OCI-LY7 (cell line): Measurements from ENCODE around the gene TRIM26. TPM values are rescaled to one million over a fixed set of nuclear protein-coding genes. Genes with fewer than 3 reads are reported as not detected.
"Not testable (repeated sequence)": the region's sequence is repeated elsewhere in the genome, so short reads cannot be mapped to it uniquely, and the experiment has no call there.

Source experiments
- BruUV-seq: library from RNA; stranded (reverse); fragments of 400-500 nt; replicated peaks from 2 replicates; lab custom pipeline; 2021; lab: Mats Ljungman, UMichigan
- CTCF ChIA-PET: fragments of 300-600 bp; sonication (Branson Sonifier 250); formaldehyde crosslinking; loops from one replicate; lab custom pipeline; 2022; ENCODE audit warnings: antibody characterized with exemption; ENCODE audit not compliant: unreplicated experiment; lab: Charles Lee
- POLR2A ChIA-PET: fragments of 300-600 bp; sonication (Branson Sonifier 250); formaldehyde crosslinking; loops from one replicate; lab custom pipeline; 2022; ENCODE audit warnings: antibody characterized with exemption; lab: Charles Lee
- DNase-seq: peaks from one replicate; pipeline ENCODE4 v3.0.0-alpha.2; 2015; ENCODE audit warnings: low spot score
- H2AFZ ChIP-seq: fragments of 200-600 bp; sonication (generic), shearing (Covaris generic); 2 replicates; pipeline ENCODE4 v1.6.1; 2014; ENCODE audit warnings: mild to moderate bottlenecking, antibody characterized with exemption, low read length, moderate library complexity
- H3K27ac ChIP-seq: fragments of 200-600 bp; sonication (generic); 2 replicates; pipeline ENCODE4 v1.5.1; 2014; ENCODE audit warnings: mixed run types, low read depth, mild to moderate bottlenecking, moderate library complexity, low read length, inconsistent platforms; ENCODE audit not compliant: poor library complexity, severe bottlenecking
- H3K36me3 ChIP-seq: fragments of 200-600 bp; sonication (generic); 2 replicates; pipeline ENCODE4 v1.6.1; 2014; ENCODE audit warnings: mild to moderate bottlenecking, antibody characterized with exemption, low read length, moderate library complexity, mixed read lengths; ENCODE audit not compliant: insufficient read depth
- H3K4me1 ChIP-seq: fragments of 200-600 bp; sonication (generic); 2 replicates; pipeline ENCODE4 v1.5.1; 2014; ENCODE audit warnings: mild to moderate bottlenecking, low read length; ENCODE audit not compliant: insufficient read depth, poor library complexity, severe bottlenecking
- H3K4me2 ChIP-seq: fragments of 200-600 bp; sonication (generic); 2 replicates; pipeline ENCODE4 v1.6.1; 2014; ENCODE audit warnings: mild to moderate bottlenecking, low read length
- H3K4me3 ChIP-seq: fragments of 200-600 bp; sonication (generic); 2 replicates; pipeline ENCODE4 v1.5.1; 2014; ENCODE audit warnings: mild to moderate bottlenecking, low read depth, low read length; ENCODE audit not compliant: poor library complexity, severe bottlenecking
- H3K79me2 ChIP-seq: fragments of 200-600 bp; sonication (generic); 2 replicates; pipeline ENCODE4 v1.6.1; 2016; ENCODE audit warnings: low read depth, mild to moderate bottlenecking, low read length, moderate library complexity, mixed read lengths; ENCODE audit not compliant: insufficient read depth
- H3K9me2 ChIP-seq: fragments of 200-600 bp; sonication (generic); 2 replicates; pipeline ENCODE4 v1.6.1; 2016; ENCODE audit warnings: mild to moderate bottlenecking, low read length, mixed read lengths; ENCODE audit not compliant: insufficient read depth
- H3K9me3 ChIP-seq: fragments of 200-600 bp; sonication (generic); 2 replicates; pipeline ENCODE4 v1.6.1; 2014; ENCODE audit warnings: mild to moderate bottlenecking, mixed run types, low read length, mixed read lengths
- H4K20me1 ChIP-seq: fragments of 200-600 bp; sonication (generic); 2 replicates; pipeline ENCODE4 v1.6.1; 2014; ENCODE audit warnings: mild to moderate bottlenecking, antibody characterized with exemption, low read length, moderate library complexity, mixed read lengths; ENCODE audit not compliant: insufficient read depth
- CTCF ChIP-seq: fragments of 200-600 bp; sonication (generic); conservative IDR thresholded peaks from 2 replicates; pipeline ENCODE4 v1.5.1; 2014; ENCODE audit warnings: mild to moderate bottlenecking, antibody characterized with exemption, low read length, moderate library complexity, mixed read lengths
- EZH2phosphoT487 ChIP-seq: fragments of 200-600 bp; sonication (generic); IDR thresholded peaks from 2 replicates; pipeline ENCODE4 v1.6.1; 2018; ENCODE audit warnings: low read depth, borderline replicate concordance, mild to moderate bottlenecking, mixed run types, antibody characterized with exemption, low read length, moderate library complexity, mixed read lengths
- intact Hi-C: fragments of 100-400 bp; cut with micrococcal nuclease; formaldehyde crosslinking; loops from one replicate; pipeline ENCODE4 v1.10.0; 2022; ENCODE audit not compliant: unreplicated experiment
- total RNA-seq, 2 experiments: library from RNA; depleted of rRNA in 1 of 2; stranded (reverse); fragments of >200 nt in 1 of 2; shearing (Covaris generic) in 1 of 2; gene quantifications; 2 replicates each; pipeline ENCODE4 v1.2.3, GENCODE V29; 2014 to 2022

TRIM26 gene
- total RNA-seq, 2 experiments from 2014 or later = 53.2 to 53.3 TPM

DNA sequence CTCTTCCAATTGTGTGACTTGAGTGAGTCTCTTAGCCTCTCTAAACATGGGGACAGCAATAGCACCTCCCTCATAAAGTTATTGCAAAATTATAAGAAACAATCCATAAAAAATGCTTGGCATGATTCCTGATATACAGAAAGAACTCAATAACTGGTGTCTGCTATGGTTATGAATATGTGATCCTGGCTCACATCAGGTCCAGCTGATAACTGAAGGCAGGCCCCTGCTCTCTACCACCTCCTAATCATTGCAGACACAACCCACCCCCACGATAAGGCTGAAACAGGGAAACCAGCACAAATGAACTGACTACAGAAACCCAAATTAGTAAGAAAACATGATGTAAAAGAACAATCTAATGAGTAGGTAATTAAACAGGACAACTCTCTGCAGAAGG, 44.5 kb downstream of the TRIM26 start:
- H3K9me3 ChIP-seq = no peaks in the 10 kb centered on the region
- ChIA-PET POLR2A (no interaction called here), CTCF (no interaction called here)
- H3K4me3 ChIP-seq = no peak overlapping the region
- no peak for DNase-seq
- H3K79me2 ChIP-seq = no peaks in the 10 kb centered on the region
- TF ChIP-seq EZH2phosphoT487 = no peak
- TF ChIP-seq CTCF = no peak
- H3K9me2 ChIP-seq = no peaks in the 10 kb centered on the region
- H2AFZ ChIP-seq = no peak overlapping the region
- no TSS peak for BruUV-seq
- intact Hi-C loops = no loop called here
- no peaks in the 10 kb centered on the region for H3K36me3 ChIP-seq
- no peak overlapping the region for H3K27ac ChIP-seq
- H3K4me2 ChIP-seq = no peak overlapping the region
- no peaks in the 10 kb centered on the region for H4K20me1 ChIP-seq
- H3K4me1 ChIP-seq = no peaks in the 10 kb centered on the region

- no peaks in the 10 kb centered on the region for H3K9me2 ChIP-seq
- H3K4me3 ChIP-seq = no peak overlapping the region
- H2AFZ ChIP-seq = no peak overlapping the region
- BruUV-seq = no TSS peak
- ChIA-PET POLR2A (no interaction called here), CTCF (no interaction called here)
- no peaks in the 10 kb centered on the region for H3K36me3 ChIP-seq
- DNase-seq = no peak
- no peak overlapping the region for H3K27ac ChIP-seq
- H3K79me2 ChIP-seq = no peaks in the 10 kb centered on the region
- H3K9me3 ChIP-seq = no peaks in the 10 kb centered on the region
- H3K4me1 ChIP-seq = no peaks in the 10 kb centered on the region
- no peaks in the 10 kb centered on the region for H4K20me1 ChIP-seq
- intact Hi-C loops = no loop called here
- TF ChIP-seq EZH2phosphoT487 (no peak), CTCF (no peak)
- H3K4me2 ChIP-seq = no peak overlapping the region
Measured at GRCh38 chr6:30167101-30167500, 46.1 kb downstream of the TRIM26 start.

GRCh38 chr6:30165238-30165637, 48.0 kb downstream of the TRIM26 start:
- POLR2A ChIA-PET, H3K27ac ChIP-seq, H3K4me2 ChIP-seq, H3K4me3 ChIP-seq, H3K9me2 ChIP-seq, H4K20me1 ChIP-seq, intact Hi-C loops, H2AFZ ChIP-seq, H3K4me1 ChIP-seq, BruUV-seq, CTCF ChIA-PET, DNase-seq, H3K36me3 ChIP-seq, H3K9me3 ChIP-seq, H3K79me2 ChIP-seq: not testable (repeated sequence)
